ENCODE measurements around the gene CISH.

Gene CISH

GRCh38 chr3:50592568-50592967 is 19.0 kb downstream of the CISH start:
- no peak for DNase-seq

- no peak for DNase-seq
These were observed 20.3 kb downstream of the CISH start for GRCh38 chr3:50591196-50591741.

- DNase-seq = no peak
These were observed 22.7 kb downstream of the CISH start for GRCh38 chr3:50588759-50589433.

GRCh38 chr3:50587806-50588758 is 23.5 kb downstream of the CISH start:
- DNase-seq = no peak

GRCh38 chr3:50587373-50587772 is 24.2 kb downstream of the CISH start:
- no peak for DNase-seq

- no peak for DNase-seq
These were observed 24.9 kb downstream of the CISH start for GRCh38 chr3:50586763-50587070.

- DNase-seq = no peak
These were observed 25.4 kb downstream of the CISH start for GRCh38 chr3:50585919-50586762.

GRCh38 chr3:50584391-50584790 is 27.2 kb downstream of the CISH start:
- DNase-seq = no peak

- no peak for DNase-seq
These were observed 27.7 kb downstream of the CISH start for GRCh38 chr3:50583897-50584296.

GRCh38 chr3:50582083-50582482 is 29.5 kb downstream of the CISH start:
- DNase-seq = no peak

- no peak for DNase-seq
These were observed 30.1 kb downstream of the CISH start for GRCh38 chr3:50581459-50581842.

GRCh38 chr3:50580683-50581458 is 30.7 kb downstream of the CISH start:
- DNase-seq = no peak

- no peak for DNase-seq
These were observed 34.2 kb downstream of the CISH start for GRCh38 chr3:50577348-50577747.

- no peak for DNase-seq
These were observed 36.2 kb downstream of the CISH start for GRCh38 chr3:50575372-50575771.

- no peak for DNase-seq
These were observed 37.1 kb downstream of the CISH start for GRCh38 chr3:50574444-50574831.

- no peak for DNase-seq
These were observed 37.8 kb downstream of the CISH start for GRCh38 chr3:50573566-50574443.

GRCh38 chr3:50572801-50573371 is 38.7 kb downstream of the CISH start:
- DNase-seq = no peak

- DNase-seq = peak; percentile 35 to 44
These were observed 39.4 kb downstream of the CISH start for GRCh38 chr3:50572158-50572557.

GRCh38 chr3:50571486-50571885 is 40.1 kb downstream of the CISH start:
- no peak for DNase-seq

- no peak for DNase-seq
These were observed 40.9 kb downstream of the CISH start for GRCh38 chr3:50570508-50571279.

All from hippocampal formation (tissue), 2 donors.